A549 (cell line): ENCODE results near the gene MCCC1.

Source experiments
- RFX5 ChIP-seq: fragments of 450-650 bp; IDR thresholded peaks from 2 replicates; pipeline ENCODE4 v1.7.1; 2014; ENCODE audit warnings: antibody characterized with exemption, mild to moderate bottlenecking, moderate library complexity
- TF ChIP-seq, protein P1 (sequence below): fragments of >200 bp; sonication (Bioruptor Twin); formaldehyde crosslinking; IDR thresholded peaks from 3 replicates; pipeline ENCODE4 v1.5.1; 2016

DNA sequence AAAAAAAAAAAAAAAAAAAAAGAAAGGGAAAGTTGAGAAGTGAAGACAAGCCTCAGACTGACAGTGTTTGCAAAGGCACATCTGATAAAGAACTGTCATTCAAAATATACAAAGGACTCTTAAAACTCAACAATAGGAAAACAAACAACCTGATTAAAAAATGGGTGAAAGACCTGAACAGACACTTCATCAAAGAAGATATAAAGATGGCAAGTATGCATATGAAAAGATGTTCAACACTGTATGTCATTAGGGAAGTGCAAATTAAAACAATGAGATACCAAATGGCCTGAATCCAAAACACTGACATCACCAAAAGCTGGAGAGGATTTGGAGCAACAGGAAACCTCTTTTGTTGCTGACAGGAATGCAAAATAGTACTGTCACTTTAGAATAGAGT, 48.6 kb downstream of the MCCC1 start:
- TF ChIP-seq, protein P1, sequence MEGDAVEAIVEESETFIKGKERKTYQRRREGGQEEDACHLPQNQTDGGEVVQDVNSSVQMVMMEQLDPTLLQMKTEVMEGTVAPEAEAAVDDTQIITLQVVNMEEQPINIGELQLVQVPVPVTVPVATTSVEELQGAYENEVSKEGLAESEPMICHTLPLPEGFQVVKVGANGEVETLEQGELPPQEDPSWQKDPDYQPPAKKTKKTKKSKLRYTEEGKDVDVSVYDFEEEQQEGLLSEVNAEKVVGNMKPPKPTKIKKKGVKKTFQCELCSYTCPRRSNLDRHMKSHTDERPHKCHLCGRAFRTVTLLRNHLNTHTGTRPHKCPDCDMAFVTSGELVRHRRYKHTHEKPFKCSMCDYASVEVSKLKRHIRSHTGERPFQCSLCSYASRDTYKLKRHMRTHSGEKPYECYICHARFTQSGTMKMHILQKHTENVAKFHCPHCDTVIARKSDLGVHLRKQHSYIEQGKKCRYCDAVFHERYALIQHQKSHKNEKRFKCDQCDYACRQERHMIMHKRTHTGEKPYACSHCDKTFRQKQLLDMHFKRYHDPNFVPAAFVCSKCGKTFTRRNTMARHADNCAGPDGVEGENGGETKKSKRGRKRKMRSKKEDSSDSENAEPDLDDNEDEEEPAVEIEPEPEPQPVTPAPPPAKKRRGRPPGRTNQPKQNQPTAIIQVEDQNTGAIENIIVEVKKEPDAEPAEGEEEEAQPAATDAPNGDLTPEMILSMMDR = no peak
- no peak for TF ChIP-seq RFX5
